GM19351 (cell line): Measurements from ENCODE around the gene UNK.
A peak's percentile ranks its signal among the peaks of the same experiment; 100 is the strongest.
"Not testable (repeated sequence)": the region's sequence is repeated elsewhere in the genome, so short reads cannot be mapped to it uniquely, and the experiment has no call there.

Experiments
- ATAC-seq: cut with Tn5 transposase; IDR thresholded peaks from one replicate; pipeline ENCODE4 v1.9.1; 2021; ENCODE audit warnings: mild to moderate bottlenecking, moderate library complexity; ENCODE audit not compliant: unreplicated experiment

The UNK gene

GRCh38 chr17:75846692-75847613 lies 62.3 kb downstream of the UNK start:
- no peak for ATAC-seq

- no peak for ATAC-seq
Observed at GRCh38 chr17:75847614-75848522, 63.3 kb downstream of the UNK start.

GRCh38 chr17:75848523-75849278 lies 64.1 kb downstream of the UNK start:
- no peak for ATAC-seq

GRCh38 chr17:75849279-75849646 lies 64.7 kb downstream of the UNK start:
- ATAC-seq: no peak

GRCh38 chr17:75849724-75850123 lies 65.1 kb downstream of the UNK start:
- no peak for ATAC-seq

- ATAC-seq: no peak
Observed at GRCh38 chr17:75850928-75851692, 66.5 kb downstream of the UNK start.

GRCh38 chr17:75851693-75851991 lies 67.0 kb downstream of the UNK start:
- ATAC-seq: not testable (repeated sequence)

GRCh38 chr17:75853433-75853832 lies 68.8 kb downstream of the UNK start:
- ATAC-seq: no peak

GRCh38 chr17:75854101-75854748 lies 69.6 kb downstream of the UNK start:
- no peak for ATAC-seq

- no peak for ATAC-seq
Observed at GRCh38 chr17:75854881-75855309, 70.3 kb downstream of the UNK start.

- peak; percentile 81 for ATAC-seq
Observed at GRCh38 chr17:75855310-75856061, 70.9 kb downstream of the UNK start, which contains the start of gene WBP2. Gene WBP2 (minus strand): TSS chr17:75855335. CDS start chr17:75855297, 38 bp downstream.

GRCh38 chr17:75856062-75856756 lies 71.6 kb downstream of the UNK start:
- ATAC-seq: peak; percentile 24

- not testable (repeated sequence) for ATAC-seq
Observed at GRCh38 chr17:75859358-75859757, 74.8 kb downstream of the UNK start.

GRCh38 chr17:75861927-75862317 lies 77.3 kb downstream of the UNK start:
- no peak for ATAC-seq

- peak; percentile 77 for ATAC-seq
Observed at GRCh38 chr17:75864448-75864871, 79.9 kb downstream of the UNK start.

- ATAC-seq: peak; percentile 31
Observed at GRCh38 chr17:75864887-75865286, 80.3 kb downstream of the UNK start.

- not testable (repeated sequence) for ATAC-seq
Observed at GRCh38 chr17:75865404-75866188, 81.0 kb downstream of the UNK start.
